Right forelimb (tissue), 1 donor: Measurements from ENCODE around the gene HSPA4L.

Source experiments
- DNase-seq: peaks from one replicate; pipeline ENCODE4 v3.0.0-alpha.2; 2018

Gene HSPA4L

DNA sequence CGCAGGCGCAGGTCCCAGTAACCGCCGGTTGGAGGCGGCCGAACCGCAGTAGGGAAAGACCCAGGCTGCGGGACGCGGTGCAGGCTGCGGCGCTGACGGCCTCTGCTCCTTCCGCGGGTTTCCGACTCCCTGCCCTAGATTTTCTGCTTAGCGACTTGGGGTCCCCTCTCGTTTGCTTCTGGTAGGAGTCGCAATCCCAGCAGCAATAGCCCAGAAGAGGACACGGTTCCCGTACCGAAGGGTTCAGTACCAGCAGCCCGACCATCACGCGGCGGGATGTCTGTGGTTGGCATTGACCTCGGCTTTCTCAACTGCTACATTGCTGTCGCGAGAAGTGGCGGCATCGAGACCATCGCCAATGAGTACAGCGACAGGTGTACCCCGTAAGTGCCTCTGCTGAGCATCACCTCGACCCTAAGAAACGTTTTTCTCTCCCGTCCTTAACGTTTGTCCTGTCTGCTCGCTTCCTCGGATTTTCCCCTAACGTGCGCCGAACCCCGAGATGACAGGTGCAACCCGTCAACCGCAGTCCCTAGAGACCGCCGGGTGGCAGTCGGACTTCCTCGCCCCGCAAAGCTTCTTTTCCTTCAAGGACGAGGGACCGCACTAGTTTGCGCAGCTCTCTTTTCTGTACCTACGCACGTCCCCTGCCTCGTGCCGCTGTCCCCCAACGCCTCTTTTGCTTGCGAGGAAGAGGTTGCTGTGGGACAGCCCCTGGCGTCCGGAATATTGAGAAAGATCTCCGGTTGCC, at the start of gene HSPA4L:
Gene HSPA4L, plus strand, starts transcription at position 48 of the 751 bp plus-strand sequence. Its CDS starts 229 bp downstream, at position 277.
- peak; percentile 91 for DNase-seq

DNA sequence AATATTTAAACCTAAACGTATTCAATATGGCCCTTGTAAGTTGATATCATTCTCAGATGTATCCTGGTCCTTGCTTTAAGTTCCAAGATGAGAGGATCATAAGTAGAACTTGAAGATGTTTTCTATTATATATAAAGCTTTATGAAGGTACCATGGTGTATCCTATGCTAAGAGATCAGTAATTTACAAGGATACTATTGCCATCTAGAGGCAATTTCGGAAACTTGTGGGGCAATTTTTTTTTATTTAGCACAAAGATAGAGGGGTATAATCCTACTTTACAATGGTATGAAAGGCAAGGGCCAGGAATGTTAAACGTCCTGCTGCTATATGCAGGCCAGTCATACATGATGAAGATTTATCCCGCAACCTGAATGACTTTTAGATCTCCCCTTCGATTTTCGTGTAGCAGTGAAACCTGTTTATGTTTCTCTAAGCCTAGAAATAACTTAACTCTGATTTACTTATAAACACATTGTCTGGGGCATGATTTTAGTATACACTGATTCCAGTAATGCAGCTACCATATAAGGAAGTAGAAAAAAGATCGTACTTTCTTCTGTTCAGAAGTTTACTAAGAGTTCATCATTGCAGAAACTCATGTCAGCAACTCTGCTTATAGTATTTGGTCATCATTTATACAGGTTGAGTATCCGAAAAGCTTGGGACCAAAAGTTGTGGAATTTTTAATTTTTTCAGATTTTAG, 49.3 kb upstream of the HSPA4L start:
- no peak for DNase-seq

DNA sequence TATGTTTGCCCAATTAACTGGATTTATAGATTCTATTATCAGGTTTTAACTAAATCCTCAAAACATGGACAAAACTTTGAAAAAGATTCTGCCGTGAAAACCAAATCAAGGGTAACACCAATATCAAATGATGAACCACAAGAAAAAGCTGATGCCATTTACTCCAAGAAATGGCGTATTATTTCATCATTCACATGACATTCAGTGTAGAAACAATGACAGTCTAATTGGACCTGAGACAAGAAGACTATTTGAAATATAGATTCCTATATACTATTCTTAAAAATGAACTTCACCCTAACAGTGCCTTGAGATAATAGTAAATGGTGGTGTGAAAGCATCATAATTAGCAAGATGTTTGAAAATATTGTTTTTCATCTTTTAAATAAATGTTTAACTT, 47.1 kb upstream of the HSPA4L start:
- DNase-seq: no peak

DNA sequence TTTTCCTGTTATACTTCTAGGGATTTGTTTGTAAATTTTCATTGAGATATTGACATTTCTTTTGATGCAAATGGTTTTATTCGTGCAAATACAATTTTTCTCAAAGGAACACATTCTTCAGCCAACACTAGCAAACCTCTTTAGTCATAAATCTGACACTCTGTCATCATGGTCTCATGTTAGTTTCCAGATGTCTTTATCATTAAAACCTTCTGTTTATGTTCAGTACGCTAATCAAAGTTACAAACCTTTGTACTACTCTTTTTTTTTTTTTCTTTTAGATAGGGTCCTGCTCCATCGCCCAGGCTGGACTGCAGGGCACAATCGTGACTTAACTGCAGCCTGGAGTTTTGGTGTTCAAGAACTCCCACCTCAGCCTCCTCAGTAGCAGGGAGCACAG, 44.8 kb upstream of the HSPA4L start:
- DNase-seq: no peak

DNA sequence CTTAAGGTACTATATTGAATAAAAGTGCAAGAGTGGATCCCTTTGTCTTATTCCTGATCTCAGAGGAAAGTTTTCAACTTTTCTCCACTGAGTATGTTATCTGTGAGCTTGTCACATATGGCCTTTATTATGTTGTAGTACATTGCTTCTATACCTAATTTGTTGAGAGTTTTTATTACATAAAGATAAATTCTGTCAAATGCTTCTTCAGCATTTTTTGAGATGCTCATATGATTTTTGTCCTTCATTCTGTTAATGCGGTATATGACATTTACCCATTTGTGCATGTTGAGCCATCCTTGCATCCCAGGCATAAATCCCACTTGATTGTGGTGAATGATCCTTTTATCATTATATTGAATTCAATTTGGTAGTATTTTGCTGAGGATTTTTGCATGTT, 40.9 kb upstream of the HSPA4L start:
- DNase-seq: no peak

DNA sequence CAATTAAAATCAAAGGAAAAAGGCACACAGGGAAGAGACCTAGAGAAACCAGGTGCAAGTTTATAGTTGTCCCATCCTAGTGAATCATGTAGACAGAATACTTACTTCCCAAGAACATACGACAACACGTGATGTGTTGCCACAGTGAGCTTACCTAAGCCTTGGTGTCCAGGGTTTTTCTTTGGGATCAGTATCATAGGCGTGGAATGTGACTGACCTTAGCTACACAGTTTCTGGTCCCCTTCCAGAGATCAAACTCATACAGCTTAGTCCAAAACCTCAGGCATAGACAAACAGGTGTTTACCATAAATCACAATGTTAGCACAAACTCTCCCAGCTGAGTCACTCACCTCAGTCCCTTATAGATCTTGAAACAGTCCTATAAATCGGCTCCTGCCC, 34.2 kb upstream of the HSPA4L start:
- DNase-seq: no peak

DNA sequence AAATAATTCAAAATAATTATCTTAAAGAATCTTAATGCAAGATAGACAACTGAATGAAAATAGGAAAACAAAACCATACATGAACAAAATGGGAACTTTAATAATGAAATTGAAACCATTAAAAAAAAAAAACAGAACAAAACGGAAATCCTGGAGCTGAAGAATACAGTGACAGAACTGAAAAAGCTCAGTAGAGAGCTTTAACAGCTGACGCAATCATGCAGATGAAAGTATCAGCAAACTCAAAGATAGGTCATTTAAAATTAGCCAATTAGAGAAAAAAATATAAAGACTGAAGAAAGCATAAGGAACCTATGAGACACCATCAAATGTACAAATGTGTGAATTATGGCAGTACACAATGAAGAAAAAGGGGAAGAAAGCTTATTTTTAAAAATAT, 33.2 kb upstream of the HSPA4L start:
- DNase-seq: no peak

DNA sequence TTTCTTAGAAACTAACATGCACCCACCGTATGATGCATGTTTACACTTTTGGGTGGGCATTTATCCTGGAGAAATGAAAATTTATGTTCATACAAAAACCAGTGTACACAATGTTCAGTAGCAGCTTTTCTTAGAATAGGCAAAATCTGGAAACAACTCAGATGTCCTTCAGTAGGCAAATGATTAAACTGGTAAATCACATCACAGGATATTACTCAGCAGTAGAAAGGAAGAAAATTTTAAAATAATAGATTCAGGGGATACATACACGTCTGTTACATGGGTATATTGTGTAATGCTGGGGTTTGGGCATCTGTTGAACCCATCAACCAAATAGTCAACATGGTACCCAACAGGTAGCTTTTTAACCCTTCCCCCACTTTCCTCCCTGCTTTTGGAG, 25.2 kb upstream of the HSPA4L start:
- DNase-seq: no peak

DNA sequence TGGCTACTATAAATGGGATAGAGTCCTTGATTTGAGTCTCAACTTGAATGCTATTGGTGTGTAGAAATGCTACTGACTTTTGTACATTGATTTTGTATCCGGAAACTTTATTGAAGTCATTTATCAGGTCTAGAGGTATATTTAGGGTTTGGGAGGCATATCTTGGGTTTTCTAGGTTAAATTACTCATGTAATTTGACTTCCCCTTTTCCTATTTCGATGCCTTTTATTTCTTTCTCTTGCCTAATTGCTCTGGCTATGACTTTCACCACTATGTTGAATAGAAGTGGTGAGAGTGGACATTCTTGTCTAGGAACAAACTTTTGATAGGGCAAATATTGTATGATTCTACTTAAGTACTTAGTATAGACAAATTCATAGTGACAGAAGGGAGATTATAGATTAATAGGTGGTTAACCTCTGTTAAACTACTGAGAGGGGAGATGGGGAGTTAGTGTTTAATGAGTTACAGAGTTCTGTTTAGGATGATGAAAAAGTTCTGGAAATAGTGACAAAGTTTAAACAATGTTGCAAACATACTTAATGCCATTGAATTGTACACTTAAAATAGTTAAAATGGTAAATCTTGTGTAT, 22.8 kb upstream of the HSPA4L start:
- no peak for DNase-seq

DNA sequence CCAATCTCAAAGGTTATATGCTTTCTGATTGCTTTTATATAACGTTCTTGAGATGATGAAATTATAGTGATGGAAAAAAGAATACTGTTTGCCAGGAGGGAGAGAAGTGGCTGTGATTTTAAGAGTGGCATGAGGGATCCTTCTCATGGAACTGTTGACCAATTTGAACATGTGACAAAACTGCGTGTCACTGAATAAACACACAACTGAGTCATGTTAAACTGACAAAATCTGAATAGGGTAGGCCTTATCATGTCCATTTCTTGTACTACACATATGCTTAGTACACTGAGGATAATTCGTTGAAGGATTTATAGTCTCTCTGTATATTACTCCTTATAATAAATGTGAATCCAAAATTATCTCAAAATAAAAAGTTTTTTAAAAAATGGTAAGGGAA, 22.2 kb upstream of the HSPA4L start:
- no peak for DNase-seq

DNA sequence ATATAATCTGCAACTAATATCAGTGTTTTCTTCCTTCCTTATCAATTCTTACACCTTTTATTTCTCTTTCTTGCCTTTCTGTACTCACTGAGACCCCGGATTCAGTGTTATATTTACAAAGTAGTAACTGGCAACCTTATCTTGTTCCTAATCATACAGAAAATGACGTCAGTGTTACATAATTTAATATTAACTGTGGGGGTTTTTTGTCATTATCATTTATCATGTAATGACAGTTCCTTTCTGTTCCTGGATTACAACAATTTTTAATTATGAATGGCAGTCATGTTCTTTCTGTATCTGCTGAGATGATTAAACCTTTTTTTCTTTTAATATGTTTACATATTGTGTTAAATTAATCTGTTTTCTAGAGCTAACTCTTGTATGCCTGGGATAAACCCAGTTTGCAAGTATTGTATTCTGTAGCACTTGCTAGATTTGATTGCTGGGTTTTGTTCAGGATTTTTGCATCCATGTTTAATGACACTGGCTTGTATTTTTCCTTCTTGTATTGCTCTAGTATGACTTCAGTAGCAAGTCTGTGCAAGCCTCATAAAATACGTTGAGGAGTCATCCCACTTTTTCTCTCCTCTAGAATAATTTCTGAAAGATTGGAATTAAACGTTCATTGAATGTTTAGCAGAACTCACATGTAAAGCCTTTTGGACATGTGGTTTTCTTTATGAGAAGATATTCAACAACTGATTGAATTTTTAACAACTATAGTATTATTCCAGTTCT, 10.4 kb upstream of the HSPA4L start:
- DNase-seq: no peak

DNA sequence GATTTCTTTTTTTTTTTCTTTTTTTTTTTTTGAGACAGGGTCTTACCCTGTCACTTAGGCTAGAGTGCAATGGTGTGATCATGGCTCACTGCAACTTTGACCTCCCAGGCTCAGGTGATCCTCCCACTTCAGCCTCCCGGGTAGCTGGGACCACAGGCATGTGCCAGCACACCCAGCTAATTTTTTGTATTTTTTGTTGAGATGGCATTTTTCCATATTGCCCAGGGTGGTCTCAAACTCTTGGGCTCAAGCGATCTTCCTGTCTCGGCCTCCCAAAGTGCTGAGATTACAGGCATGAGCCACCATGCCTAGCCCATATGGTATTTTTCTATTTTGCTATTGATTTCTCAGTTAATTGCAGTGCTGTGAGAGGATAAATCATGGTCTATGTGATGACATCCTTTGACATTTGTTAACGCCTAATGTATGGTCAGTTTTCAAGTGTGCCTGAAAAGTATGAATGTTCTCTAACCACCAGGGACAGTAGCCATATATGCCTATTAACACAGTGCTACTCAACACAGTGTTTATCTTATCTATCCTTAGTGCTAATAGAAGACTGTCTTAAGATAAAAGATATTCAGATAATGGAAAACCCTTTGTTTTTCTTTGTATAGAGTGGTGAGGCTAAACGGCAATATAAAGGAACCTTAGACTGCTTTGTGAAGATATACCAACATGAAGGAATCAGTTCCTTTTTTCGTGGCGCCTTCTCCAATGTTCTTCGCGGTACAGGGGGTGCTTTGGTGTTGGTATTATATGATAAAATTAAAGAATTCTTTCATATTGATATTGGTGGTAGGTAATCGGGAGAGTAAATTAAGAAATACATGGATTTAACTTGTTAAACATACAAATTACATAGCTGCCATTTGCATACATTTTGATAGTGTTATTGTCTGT, 9.1 kb upstream of the HSPA4L start:
- no peak for DNase-seq

DNA sequence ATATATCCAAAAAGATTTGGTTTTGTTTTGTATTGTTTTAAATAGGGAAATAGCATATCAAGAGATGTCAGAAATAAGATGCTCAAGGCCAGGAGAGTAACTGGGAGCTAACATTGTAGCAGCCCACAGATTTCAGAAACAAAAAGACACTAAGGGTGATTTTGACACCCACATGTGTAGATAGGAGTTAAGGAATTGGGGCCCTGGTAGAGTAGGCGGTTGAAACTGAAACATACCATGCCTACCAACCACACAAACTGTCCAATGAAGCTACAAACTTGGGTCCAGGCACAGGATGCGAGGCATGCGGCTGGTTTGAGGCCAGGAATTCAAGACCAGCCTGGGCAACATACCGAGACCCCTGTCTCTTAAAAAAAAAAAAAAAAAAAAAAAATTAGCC, 6.3 kb upstream of the HSPA4L start:
- no peak for DNase-seq

DNA sequence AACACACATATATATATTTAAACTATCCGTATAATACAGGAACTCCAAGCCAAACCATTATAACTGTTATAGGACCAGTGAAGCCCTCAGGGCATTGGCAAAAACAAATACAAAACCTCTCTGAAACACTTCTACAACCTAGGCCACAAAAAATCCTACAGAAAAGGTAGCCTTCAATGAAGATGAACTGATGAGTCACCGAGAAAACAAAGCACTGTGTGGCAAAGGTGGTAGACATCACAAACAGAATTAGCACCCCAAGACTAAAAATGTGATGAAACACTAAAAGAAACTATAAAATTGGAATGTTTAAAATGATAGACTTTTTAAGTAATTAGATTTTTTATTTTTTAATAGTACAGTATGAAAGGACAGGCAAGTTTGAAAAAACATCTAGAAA, 5.5 kb upstream of the HSPA4L start:
- no peak for DNase-seq

DNA sequence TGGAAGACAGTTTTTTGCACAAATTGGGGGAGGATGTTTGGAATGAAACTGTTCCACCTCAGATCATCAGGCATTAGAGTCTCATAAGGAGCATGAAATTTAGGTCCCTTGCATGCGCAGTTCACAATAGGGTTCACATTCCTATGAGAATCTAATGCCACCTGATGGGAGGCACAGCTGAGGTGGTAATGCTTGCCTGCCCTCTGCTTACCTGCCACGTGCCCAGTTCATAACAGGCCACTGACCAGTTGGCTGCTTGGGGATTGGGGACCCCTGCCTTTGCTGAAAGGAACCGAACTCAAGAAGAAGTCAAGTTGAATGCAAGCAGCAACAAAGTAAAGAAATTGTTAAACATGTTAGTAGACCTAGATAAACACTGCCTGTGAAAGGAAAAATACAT, 4.6 kb upstream of the HSPA4L start:
- no peak for DNase-seq

DNA sequence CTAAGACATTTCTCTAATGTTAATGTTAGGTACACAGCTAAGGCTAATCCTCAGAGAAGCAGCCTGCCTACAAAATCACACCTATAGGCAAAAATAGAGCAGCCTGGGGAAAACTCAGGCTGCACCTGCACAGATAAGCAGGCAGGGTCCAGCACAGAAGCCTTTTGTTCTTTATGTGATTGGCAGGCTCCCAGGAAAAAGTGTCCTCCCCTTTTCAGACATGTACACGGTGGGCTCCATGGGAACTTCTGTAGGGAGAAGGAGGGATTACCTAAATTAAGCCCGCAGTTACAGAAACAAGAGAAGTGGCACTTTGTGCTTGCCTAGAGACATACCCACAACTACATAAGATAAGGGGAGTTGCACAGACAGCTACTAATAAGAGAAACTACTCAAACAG, 4.0 kb upstream of the HSPA4L start:
- no peak for DNase-seq

DNA sequence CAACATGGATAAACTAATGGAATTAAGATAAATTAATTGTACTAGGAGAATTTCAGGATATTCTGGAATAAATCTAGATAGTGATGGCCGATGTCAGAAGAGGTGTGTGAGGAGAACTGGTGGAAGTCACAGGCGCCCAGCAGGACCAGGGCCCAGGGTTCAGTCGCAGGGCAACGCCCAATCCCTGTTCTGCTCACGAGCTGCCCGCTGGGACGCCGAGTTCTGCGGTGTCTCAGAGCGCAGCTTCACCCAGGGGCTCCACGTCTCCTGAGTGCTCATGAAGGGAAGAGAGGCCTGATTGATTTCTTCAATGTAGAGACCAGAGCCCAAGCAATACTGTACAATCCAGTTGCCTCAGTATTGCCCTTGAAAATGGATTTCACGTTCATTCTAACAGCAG, 1.5 kb upstream of the HSPA4L start:
- DNase-seq: no peak

DNA sequence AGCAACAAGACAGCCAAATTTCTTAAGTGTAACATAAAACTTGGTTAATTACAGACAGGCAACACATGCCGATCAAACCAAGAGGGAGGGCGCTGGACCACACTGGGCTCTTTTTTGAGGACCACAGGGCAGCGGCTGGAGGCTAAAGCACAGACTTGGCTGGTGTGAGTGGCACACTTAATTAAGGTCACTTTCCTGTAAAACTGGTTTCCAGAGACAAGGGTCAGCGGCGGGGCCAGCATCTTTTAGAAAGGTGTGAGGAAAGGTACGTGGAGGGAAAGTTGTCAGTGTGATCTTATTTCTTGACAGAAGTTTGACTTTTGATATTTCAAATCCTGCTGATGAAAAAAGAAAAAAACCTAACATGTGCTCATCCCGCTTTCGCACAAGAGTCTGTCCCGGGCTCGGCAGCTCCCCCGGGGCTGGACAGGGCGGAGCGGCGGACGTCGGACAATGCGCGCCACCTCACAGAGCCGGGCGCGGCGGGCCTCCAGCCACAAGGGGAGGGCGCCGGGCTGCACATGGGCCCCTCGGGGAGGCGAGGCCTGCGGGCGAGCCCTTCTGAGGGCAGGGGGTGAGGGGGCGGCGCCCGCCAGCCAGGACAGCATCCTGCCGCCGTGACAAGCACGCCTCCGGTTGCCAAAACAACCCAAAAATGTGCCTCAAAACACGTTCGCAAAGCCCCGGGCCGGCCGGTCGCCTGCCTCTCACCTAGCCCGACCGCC, 660 bp upstream of the HSPA4L start:
- no peak for DNase-seq

DNA sequence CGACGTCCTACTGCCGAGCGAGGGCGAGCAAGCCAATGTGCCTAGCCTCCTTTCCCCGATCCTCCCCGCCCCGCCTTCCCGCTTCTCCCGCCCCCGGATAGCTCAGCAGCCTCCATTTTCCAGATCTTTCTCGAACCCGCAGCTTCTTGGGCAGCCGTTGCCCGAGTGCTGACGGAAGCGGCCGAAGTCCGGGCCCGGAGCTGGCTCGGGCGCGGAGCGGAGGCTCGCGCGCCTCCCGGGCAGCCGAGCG, 172 bp upstream of the HSPA4L start:
- DNase-seq: no peak

DNA sequence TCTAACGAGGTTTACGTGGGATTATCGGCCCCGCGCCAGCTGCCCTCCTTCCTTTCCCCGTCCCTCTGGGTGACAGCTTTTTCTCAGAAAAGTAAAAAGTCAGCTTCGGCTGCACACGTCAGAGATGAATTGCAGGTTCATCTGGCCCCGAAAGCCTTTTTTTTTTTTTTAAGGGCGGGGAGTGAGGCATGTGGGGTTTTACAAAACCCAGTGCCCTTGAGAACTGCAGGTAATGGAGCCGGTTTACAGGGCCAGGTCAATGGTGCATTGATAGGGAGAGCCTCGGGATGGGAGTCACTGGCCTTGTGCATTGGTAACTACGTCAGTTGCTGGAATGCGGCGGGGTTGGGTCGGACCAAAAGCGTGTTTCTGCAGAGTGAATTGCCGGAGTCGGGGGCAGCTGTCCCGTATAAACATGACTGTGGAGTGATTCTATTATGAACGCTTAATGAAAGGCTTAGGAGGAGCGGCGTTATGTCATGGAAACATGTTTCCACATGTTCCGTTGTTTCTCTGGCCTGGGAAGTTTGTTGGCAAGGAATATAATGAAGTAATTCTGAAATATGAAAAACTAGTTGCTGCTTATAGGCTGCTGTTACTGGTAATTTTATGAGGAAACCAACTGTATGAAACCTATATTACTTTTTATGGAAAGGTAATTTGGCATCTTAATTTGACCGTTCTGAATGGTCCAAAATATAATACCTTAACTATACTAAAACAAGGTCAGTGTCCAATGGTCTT, 1.1 kb downstream of the HSPA4L start:
- peak; percentile 84 for DNase-seq
